SK-N-MC (cell line): ENCODE data around the gene ZNF431.

Source experiments
- EZH2 ChIP-seq: fragments of 200-600 bp; sonication (generic); IDR thresholded peaks from one replicate; pipeline ENCODE4 v1.6.1; 2017; ENCODE audit warnings: antibody characterized with exemption
- FOXP2 ChIP-seq: optimal IDR thresholded peaks from 2 replicates; pipeline ENCODE3; 2011; ENCODE audit warnings: mild to moderate bottlenecking, moderate library complexity; ENCODE audit not compliant: insufficient read depth; ENCODE audit errors: extremely low read length, control extremely low read depth
- POLR2AphosphoS5 ChIP-seq: IDR thresholded peaks from 2 replicates; pipeline ENCODE4 v1.6.1; 2012; ENCODE audit warnings: mild to moderate bottlenecking, low read depth, low read length, borderline replicate concordance

DNA sequence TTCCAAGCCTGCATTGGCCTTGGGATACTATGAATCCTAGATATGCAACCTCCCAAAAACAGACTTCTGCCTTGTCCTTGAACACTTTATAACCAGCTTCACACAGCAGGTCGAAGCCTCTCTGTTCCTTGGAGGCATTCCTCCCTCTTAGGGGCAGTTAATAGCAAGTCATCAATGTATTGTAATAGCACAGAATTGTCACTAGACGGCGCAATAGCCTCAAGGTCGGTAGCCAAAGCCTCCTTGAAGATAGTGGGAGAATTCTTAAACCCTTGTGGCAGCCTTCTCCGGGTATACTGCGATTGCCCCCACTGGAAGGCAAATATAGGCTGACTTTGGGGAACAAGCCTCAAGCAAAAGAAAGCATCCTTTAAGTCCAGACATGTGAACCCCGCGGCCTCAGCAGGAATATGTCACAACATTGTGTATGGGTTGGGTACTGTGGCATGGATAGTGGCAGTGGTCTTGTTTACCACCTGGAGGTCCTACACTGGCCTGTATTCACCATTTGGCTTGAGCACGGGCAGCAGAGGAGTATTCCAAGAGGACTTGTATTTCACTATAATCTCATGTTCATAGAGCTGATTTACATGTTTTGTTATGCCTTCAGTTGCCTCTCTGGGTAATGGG is 61.1 kb downstream of the ZNF431 start:
- TF ChIP-seq EZH2 (no peak), POLR2AphosphoS5 (no peak), FOXP2 (no peak)
